Measurements from ENCODE around the gene SPRY2.

SPRY2 gene

GRCh38 chr13:80336370-80336769, 4.6 kb downstream of the SPRY2 start (continued):
- TF ChIP-seq CSRNP3 (CRISPR knock-in tag; IDR thresholded peaks at IDR 0.05) (no peak), CSDC2 (CRISPR knock-in tag; IDR thresholded peaks at IDR 0.05) (no peak)

- no peak for TF ChIP-seq ARNTL (CRISPR knock-in tag; IDR thresholded peaks at IDR 0.05; ENCODE audit: borderline replicate concordance, low read depth)
- TF ChIP-seq PATZ1 (CRISPR knock-in tag; IDR thresholded peaks at IDR 0.05; ENCODE audit: borderline replicate concordance) = no peak
- TF ChIP-seq ZNF8 (CRISPR knock-in tag; IDR thresholded peaks at IDR 0.05) = no peak
- no peak for TF ChIP-seq PPARA (CRISPR knock-in tag; IDR thresholded peaks at IDR 0.05; ENCODE audit: borderline replicate concordance)
- no peak for TF ChIP-seq TCF4 (CRISPR knock-in tag; IDR thresholded peaks at IDR 0.05; ENCODE audit: borderline replicate concordance)
- TF ChIP-seq RARB (CRISPR knock-in tag; IDR thresholded peaks at IDR 0.05) = no peak
- TF ChIP-seq CREB5 (CRISPR knock-in tag; IDR thresholded peaks at IDR 0.05; ENCODE audit: low read depth) = no peak
- TF ChIP-seq CSDC2 (CRISPR knock-in tag; IDR thresholded peaks at IDR 0.05) = no peak
- TF ChIP-seq TOX (CRISPR knock-in tag; IDR thresholded peaks at IDR 0.05; ENCODE audit: borderline replicate concordance) = no peak
- TF ChIP-seq CSRNP3 (CRISPR knock-in tag; IDR thresholded peaks at IDR 0.05) = no peak
- no peak for ATAC-seq
Measured at GRCh38 chr13:80334597-80335260, 6.2 kb downstream of the SPRY2 start.

- no peak for ATAC-seq
- TF ChIP-seq TOX (CRISPR knock-in tag; IDR thresholded peaks at IDR 0.05; ENCODE audit: borderline replicate concordance) = peak; percentile 51; the same call in 1 of the 2 replicates
- no peak for TF ChIP-seq CREB5 (CRISPR knock-in tag; IDR thresholded peaks at IDR 0.05; ENCODE audit: low read depth)
- no peak for TF ChIP-seq CSRNP3 (CRISPR knock-in tag; IDR thresholded peaks at IDR 0.05)
- no peak for TF ChIP-seq ISL1 (CRISPR knock-in tag; IDR thresholded peaks at IDR 0.05)
Measured at GRCh38 chr13:80331984-80332383, 8.9 kb downstream of the SPRY2 start.

GRCh38 chr13:80329250-80329649, 11.7 kb downstream of the SPRY2 start:
- ATAC-seq = peak; percentile 22
- TF ChIP-seq ARNTL (CRISPR knock-in tag; IDR thresholded peaks at IDR 0.05; ENCODE audit: borderline replicate concordance, low read depth) (no peak), OSR1 (CRISPR knock-in tag; IDR thresholded peaks at IDR 0.05) (no peak), BACH2 (CRISPR knock-in tag; IDR thresholded peaks at IDR 0.05; ENCODE audit: borderline replicate concordance) (no peak), GLIS3 (CRISPR knock-in tag; IDR thresholded peaks at IDR 0.05) (no peak), PPARA (CRISPR knock-in tag; IDR thresholded peaks at IDR 0.05; ENCODE audit: borderline replicate concordance) (no peak), ZNF70 (CRISPR knock-in tag; IDR thresholded peaks at IDR 0.05) (no peak), TOX (CRISPR knock-in tag; IDR thresholded peaks at IDR 0.05; ENCODE audit: borderline replicate concordance) (no peak), ZNF565 (CRISPR knock-in tag; conservative IDR thresholded peaks at IDR 0.05; ENCODE audit: low read depth) (no peak), TCF4 (CRISPR knock-in tag; IDR thresholded peaks at IDR 0.05; ENCODE audit: borderline replicate concordance) (no peak), RARB (CRISPR knock-in tag; IDR thresholded peaks at IDR 0.05) (no peak), SNAI2 (CRISPR knock-in tag; IDR thresholded peaks at IDR 0.05) (no peak), TSHZ2 (CRISPR knock-in tag; IDR thresholded peaks at IDR 0.05) (no peak), ZC3H10 (CRISPR knock-in tag; IDR thresholded peaks at IDR 0.05) (no peak), ISL1 (CRISPR knock-in tag; IDR thresholded peaks at IDR 0.05) (no peak), CSRNP3 (CRISPR knock-in tag; IDR thresholded peaks at IDR 0.05) (no peak)
